Kidney (tissue), 14 donors: ENCODE results near the gene MYO9B. TPM values are rescaled to one million over a fixed set of nuclear protein-coding genes. Genes with fewer than 3 reads are reported as not detected.

Experiments
- DNase-seq, 5 donors: peaks; one replicate each; pipeline ENCODE4 v3.0.0-alpha.2; 2013 to 2020
- FAIRE-seq: peaks from 2 replicates; lab custom pipeline; 2012; peaks lifted over from hg19 to GRCh38; lab: Jason Lieb, UNC
- H3K27ac ChIP-seq, 2 donors: one replicate each; pipeline ENCODE4 v1.7.0; 2013; ENCODE audit warnings: low read depth in 2 of 2, low read length in 2 of 2, inconsistent platforms in 1 of 2
- H3K27me3 ChIP-seq: one replicate; pipeline ENCODE4 v1.7.1; 2013; ENCODE audit warnings: low read length, inconsistent platforms; ENCODE audit not compliant: control insufficient read depth, insufficient read depth
- H3K36me3 ChIP-seq, 3 donors: one replicate each; pipeline versions ENCODE4 v1.7.0 to v1.7.1; 2013; ENCODE audit warnings: low read length in 3 of 3, control low read depth in 1 of 3, inconsistent platforms in 1 of 3; ENCODE audit not compliant: insufficient read depth in 3 of 3, control insufficient read depth in 2 of 3
- H3K4me1 ChIP-seq, 3 donors: one replicate each; pipeline versions ENCODE4 v1.7.0 to v1.7.1; 2013; ENCODE audit warnings: low read length in 3 of 3, inconsistent platforms in 1 of 3, low read depth in 1 of 3; ENCODE audit not compliant: control insufficient read depth in 2 of 3, insufficient read depth in 2 of 3
- H3K4me3 ChIP-seq, 3 donors: one replicate each; pipeline versions ENCODE4 v1.7.0 to v1.8.1; 2013; ENCODE audit warnings: low read length in 3 of 3, control low read depth in 1 of 3, inconsistent platforms in 1 of 3
- H3K9ac ChIP-seq, 3 donors: one replicate each; pipeline versions ENCODE4 v1.7.0 to v1.7.1; 2013; ENCODE audit warnings: low read length in 3 of 3, control low read depth in 1 of 3, inconsistent platforms in 1 of 3
- H3K9me3 ChIP-seq, 3 donors: one replicate each; pipeline versions ENCODE4 v1.7.0 to v1.7.1; 2013; ENCODE audit warnings: low read length in 3 of 3, control low read depth in 1 of 3, inconsistent platforms in 1 of 3; ENCODE audit not compliant: control insufficient read depth in 2 of 3, insufficient read depth in 1 of 3
- intact Hi-C: fragments of 100-400 bp; cut with DNase I; formaldehyde crosslinking; loops from one replicate; pipeline ENCODE4 v1.11.1; 2022
- polyA plus RNA-seq: library from polyadenylated mRNA; stranded (reverse); fragments of 350-450 nt; fragmentation: Illumina TruSeq; extraction: RNeasy Lipid Tissue Mini Kit (QIAGEN cat#74804); gene quantifications from one replicate; pipeline ENCODE4 v1.2.3, GENCODE V29; 2014; ENCODE audit warnings: low read depth, low replicate concordance; ENCODE audit not compliant: insufficient read depth
- total RNA-seq: library from RNA; stranded (reverse); fragmentation: NEBNext Ultra II Directional; extraction: Animal tissue kit (Norgen Biotek cat#: 25700); gene quantifications from one replicate; pipeline ENCODE4 v1.2.1, GENCODE V29; 2021
- TF ChIP-seq, protein P1 (sequence below): IDR thresholded peaks from 3 replicates; pipeline ENCODE4 v1.5.1; 2012; ENCODE audit warnings: mild to moderate bottlenecking, moderate library complexity, borderline replicate concordance; ENCODE audit not compliant: insufficient read depth; ENCODE audit errors: extremely low read depth
- donor health status: control.
- donor health status: control.
- donor health status: control.
- donor health status: control.
- donor health status: control.
- donor health status: DM: yes; HTN: yes; CAD: no.
- donor health status: Normal renal cell carcinoma (clear cell type).

The MYO9B gene
- total and polyA plus RNA-seq, 2 donors from 2014 or later: 14.7 to 68.1 TPM

- Histone ChIP-seq H3K4me1 (peaks cover 0 to 5% (median 4%) of the 10 kb centered on the region in 3 donors), H3K4me3 (no peak overlapping the region), H3K9ac (no peak overlapping the region), H3K36me3 (peaks cover 0 to 3% (median 3%) of the 10 kb centered on the region in 3 donors), H3K27me3 (no peaks in the 10 kb centered on the region), H3K27ac (no peak overlapping the region), H3K9me3 (no peaks in the 10 kb centered on the region)
- FAIRE-seq (no peak), DNase-seq (no peak)
- intact Hi-C loops: no loop called here
- TF ChIP-seq, protein P1, sequence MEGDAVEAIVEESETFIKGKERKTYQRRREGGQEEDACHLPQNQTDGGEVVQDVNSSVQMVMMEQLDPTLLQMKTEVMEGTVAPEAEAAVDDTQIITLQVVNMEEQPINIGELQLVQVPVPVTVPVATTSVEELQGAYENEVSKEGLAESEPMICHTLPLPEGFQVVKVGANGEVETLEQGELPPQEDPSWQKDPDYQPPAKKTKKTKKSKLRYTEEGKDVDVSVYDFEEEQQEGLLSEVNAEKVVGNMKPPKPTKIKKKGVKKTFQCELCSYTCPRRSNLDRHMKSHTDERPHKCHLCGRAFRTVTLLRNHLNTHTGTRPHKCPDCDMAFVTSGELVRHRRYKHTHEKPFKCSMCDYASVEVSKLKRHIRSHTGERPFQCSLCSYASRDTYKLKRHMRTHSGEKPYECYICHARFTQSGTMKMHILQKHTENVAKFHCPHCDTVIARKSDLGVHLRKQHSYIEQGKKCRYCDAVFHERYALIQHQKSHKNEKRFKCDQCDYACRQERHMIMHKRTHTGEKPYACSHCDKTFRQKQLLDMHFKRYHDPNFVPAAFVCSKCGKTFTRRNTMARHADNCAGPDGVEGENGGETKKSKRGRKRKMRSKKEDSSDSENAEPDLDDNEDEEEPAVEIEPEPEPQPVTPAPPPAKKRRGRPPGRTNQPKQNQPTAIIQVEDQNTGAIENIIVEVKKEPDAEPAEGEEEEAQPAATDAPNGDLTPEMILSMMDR: no peak
Observed at GRCh38 chr19:17210296-17210695, 134.7 kb downstream of the MYO9B start.

DNA sequence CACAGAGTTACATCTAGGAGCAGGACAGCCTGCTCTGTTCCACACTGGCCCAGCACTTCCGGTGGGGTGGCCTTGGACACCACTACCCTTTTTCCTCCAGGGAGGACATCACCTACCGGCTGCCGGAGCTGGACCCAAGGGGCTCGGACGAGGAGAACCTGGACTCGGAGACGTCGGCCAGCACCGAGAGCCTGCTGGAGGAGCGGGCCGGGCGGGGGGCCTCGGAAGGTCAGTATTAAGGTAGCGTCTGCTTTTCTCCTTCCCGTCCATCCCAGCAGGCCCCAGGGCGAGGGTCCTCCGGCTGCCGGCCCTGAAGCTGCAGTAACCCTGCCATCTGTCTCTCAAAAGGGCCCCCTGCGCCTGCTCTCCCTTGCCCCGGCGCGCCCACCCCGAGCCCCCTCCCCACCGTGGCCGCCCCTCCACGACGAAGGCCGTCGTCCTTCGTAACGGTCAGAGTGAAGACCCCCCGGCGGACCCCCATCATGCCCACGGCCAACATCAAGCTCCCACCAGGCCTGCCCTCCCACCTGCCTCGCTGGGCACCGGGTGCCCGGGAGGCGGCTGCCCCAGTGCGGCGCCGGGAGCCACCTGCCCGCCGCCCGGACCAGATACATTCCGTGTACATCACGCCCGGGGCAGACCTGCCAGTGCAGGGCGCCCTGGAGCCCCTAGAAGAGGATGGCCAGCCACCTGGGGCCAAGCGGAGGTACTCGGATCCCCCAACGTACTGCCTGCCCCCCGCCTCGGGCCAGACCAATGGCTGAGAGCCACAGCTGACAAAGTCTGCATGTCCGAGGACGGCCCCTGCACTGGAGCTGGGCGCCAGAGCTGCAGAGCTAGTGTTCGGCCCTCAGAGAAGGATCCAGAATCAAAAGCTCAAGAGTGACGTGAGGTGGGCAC lies 136.2 kb downstream of the MYO9B start:
- DNase-seq (no peak), FAIRE-seq (no peak)
- H3K9ac ChIP-seq: no peak overlapping the region
- intact Hi-C loops: no loop called here
- no peak overlapping the region for H3K27ac ChIP-seq
- H3K4me3 ChIP-seq: no peak overlapping the region
- H3K27me3 ChIP-seq: no peaks in the 10 kb centered on the region
- peaks cover 0 to 11% (median 4%) of the 10 kb centered on the region in 3 donors for H3K4me1 ChIP-seq
- H3K36me3 ChIP-seq: peaks cover 0 to 3% (median 3%) of the 10 kb centered on the region in 3 donors
- TF ChIP-seq, protein P1: no peak
- no peaks in the 10 kb centered on the region for H3K9me3 ChIP-seq

DNA sequence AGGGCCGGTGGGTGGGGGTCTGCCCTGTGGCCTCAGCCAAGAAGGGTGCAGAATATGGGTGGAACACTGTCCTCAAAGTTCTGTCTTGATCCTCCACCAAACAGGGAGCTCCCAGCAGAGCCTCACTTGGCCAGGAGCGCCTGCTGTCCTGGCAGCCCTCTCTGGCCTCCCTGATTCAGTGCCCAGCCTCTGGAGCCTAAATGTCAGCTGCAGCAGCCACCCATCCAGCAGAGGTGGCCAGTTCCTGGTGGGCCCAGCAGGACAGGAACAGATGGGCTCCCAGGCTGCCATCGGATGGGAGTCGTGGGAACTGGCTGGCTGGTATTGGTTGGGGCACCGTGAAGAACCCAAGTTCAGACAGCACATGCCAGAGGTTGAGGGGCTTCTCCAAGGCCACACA lies 137.8 kb downstream of the MYO9B start:
- peaks cover 0 to 3% (median 3%) of the 10 kb centered on the region in 3 donors for H3K36me3 ChIP-seq

More for the DNA sequence above, 137.8 kb downstream of the MYO9B start:
- H3K27me3 ChIP-seq: no peaks in the 10 kb centered on the region
- intact Hi-C loops: no loop called here
- TF ChIP-seq, protein P1: no peak
- H3K27ac ChIP-seq: no peak overlapping the region
- DNase-seq (no peak), FAIRE-seq (no peak)
- peaks cover 0 to 11% (median 4%) of the 10 kb centered on the region in 3 donors for H3K4me1 ChIP-seq
- no peaks in the 10 kb centered on the region for H3K9me3 ChIP-seq
- no peak overlapping the region for H3K9ac ChIP-seq
- no peak overlapping the region for H3K4me3 ChIP-seq
